Activated CD4-positive, alpha-beta T cell treated with anti-CD3 and anti-CD28 coated beads, Interleukin-2, amount 50 U/mL, for 24 hours (primary cell): ENCODE results near the gene SPRY4.
"Not testable (repeated sequence)": the region's sequence is repeated elsewhere in the genome, so short reads cannot be mapped to it uniquely, and the experiment has no call there.

ENCODE experiments used
- DNase-seq, 2 donors: peaks; one replicate each; pipeline ENCODE4 v3.0.0-alpha.2; 2020; ENCODE audit warnings: low read depth in 1 of 2, low spot score in 1 of 2

Gene SPRY4

GRCh38 chr5:142315096-142315900 lies 9.5 kb downstream of the SPRY4 start:
- no peak for DNase-seq

GRCh38 chr5:142314606-142315005 lies 10.2 kb downstream of the SPRY4 start:
- DNase-seq = no peak

GRCh38 chr5:142314109-142314508 lies 10.7 kb downstream of the SPRY4 start:
- no peak for DNase-seq

GRCh38 chr5:142313682-142314081 lies 11.1 kb downstream of the SPRY4 start:
- DNase-seq = no peak

- DNase-seq = no peak
Observed at GRCh38 chr5:142313275-142313674, 11.5 kb downstream of the SPRY4 start.

GRCh38 chr5:142312399-142312798 lies 12.4 kb downstream of the SPRY4 start:
- no peak for DNase-seq

GRCh38 chr5:142311725-142312124 lies 13.1 kb downstream of the SPRY4 start:
- no peak for DNase-seq

- no peak for DNase-seq
Observed at GRCh38 chr5:142310803-142311202, 14.0 kb downstream of the SPRY4 start.

- no peak for DNase-seq
Observed at GRCh38 chr5:142309747-142310318, 15.0 kb downstream of the SPRY4 start.

GRCh38 chr5:142308358-142308757 lies 16.5 kb downstream of the SPRY4 start:
- no peak for DNase-seq

GRCh38 chr5:142307146-142307890 lies 17.5 kb downstream of the SPRY4 start:
- no peak for DNase-seq

GRCh38 chr5:142306077-142306502 lies 18.7 kb downstream of the SPRY4 start:
- no peak for DNase-seq

- DNase-seq = no peak
Observed at GRCh38 chr5:142305211-142305610, 19.6 kb downstream of the SPRY4 start.

- no peak for DNase-seq
Observed at GRCh38 chr5:142304013-142304701, 20.7 kb downstream of the SPRY4 start.

GRCh38 chr5:142303565-142303964 lies 21.3 kb downstream of the SPRY4 start:
- DNase-seq = no peak

GRCh38 chr5:142301540-142301939 lies 23.3 kb downstream of the SPRY4 start:
- no peak for DNase-seq

GRCh38 chr5:142300677-142301076 lies 24.1 kb downstream of the SPRY4 start:
- no peak for DNase-seq

GRCh38 chr5:142298789-142299188 lies 26.0 kb downstream of the SPRY4 start:
- DNase-seq = no peak

GRCh38 chr5:142297786-142298185 lies 27.0 kb downstream of the SPRY4 start:
- not testable (repeated sequence) for DNase-seq

- DNase-seq = no peak
Observed at GRCh38 chr5:142296914-142297417, 27.9 kb downstream of the SPRY4 start.
